Stimulated activated CD8-positive, alpha-beta memory T cell treated with anti-CD3 and anti-CD28 coated beads, Interleukin-7, amount 100 ng/mL, for 1 hour (primary cell): Measurements from ENCODE around the gene IL12A.

Source experiments
- DNase-seq, 2 donors: peaks; one replicate each; pipeline ENCODE4 v3.0.0-alpha.2; 2020; ENCODE audit warnings: low read depth in 2 of 2

IL12A gene

GRCh38 chr3:160027541-160028195 is 39.0 kb downstream of the IL12A start:
- DNase-seq, result no peak

DNA sequence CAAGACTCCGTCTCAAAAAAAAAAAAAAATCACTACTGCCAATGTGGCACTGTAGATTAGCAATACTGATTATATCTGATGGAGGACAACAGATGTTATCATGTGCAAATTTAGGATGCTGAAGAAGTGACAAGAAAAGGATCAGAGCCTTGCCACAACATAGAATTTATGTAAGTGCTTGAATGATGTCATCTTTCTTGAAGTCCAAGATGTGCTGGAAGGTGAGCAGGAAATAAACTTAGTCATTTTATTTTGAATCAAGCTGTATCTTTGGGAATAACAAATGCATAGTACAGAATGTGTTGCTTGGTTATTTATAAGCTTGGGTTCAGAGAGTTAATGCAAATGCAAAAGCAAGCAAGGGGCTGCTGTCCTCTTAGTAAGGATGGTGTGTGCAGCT is 47.1 kb downstream of the IL12A start:
- DNase-seq, result no peak

GRCh38 chr3:160038862-160039562 is 50.4 kb downstream of the IL12A start:
- DNase-seq, result no peak

- no peak for DNase-seq
Observed at GRCh38 chr3:160040181-160040580, 51.5 kb downstream of the IL12A start.

GRCh38 chr3:160041465-160041864 is 52.8 kb downstream of the IL12A start:
- DNase-seq, result no peak

DNA sequence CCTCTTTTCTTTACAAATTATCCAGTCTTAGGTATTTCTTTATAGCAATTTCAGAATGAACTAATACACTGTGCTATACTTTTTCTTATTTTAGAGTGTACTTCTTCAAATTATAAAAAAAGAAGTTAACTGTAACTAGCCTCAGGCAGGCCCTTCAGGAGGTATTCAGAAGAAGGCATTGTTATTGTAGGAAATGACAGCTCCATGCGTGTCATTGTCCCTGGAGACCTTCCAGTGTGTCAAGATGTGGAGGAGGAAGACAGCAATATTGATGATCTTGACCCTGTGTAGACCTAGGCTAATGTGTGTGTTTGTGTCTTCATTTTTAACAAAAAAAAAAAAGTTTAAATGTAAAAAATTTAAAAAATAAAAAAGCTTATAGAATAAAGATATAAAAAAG is 55.5 kb downstream of the IL12A start:
- DNase-seq, result no peak
